ENCODE data around the gene C6orf89.

The C6orf89 gene

GRCh38 chr6:36970892-36971842 is 85.4 kb downstream of the C6orf89 start:
- no peak for DNase-seq

- no peak for DNase-seq
Observed at GRCh38 chr6:36971921-36972673, 86.3 kb downstream of the C6orf89 start.

- no peak for DNase-seq
Observed at GRCh38 chr6:36973190-36973589, 87.4 kb downstream of the C6orf89 start.

- DNase-seq: no peak
Observed at GRCh38 chr6:36973647-36974046, 87.9 kb downstream of the C6orf89 start.

- no peak for DNase-seq
Observed at GRCh38 chr6:36975231-36976006, 89.7 kb downstream of the C6orf89 start.

DNA sequence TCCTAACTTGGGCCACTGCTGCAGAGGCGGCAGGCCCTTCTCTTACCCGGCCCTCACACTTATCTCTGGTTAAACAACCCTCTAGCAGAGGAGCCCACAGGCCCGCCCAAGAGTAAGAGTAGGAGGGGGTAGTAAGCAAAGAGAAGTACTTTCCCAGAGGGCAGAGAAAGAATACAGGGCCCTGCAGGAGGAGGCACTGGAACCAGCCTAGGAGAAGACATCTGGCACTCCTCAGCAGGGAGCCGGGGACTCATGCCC is 90.2 kb downstream of the C6orf89 start:
- DNase-seq: no peak

GRCh38 chr6:36976509-36976908 is 90.8 kb downstream of the C6orf89 start:
- no peak for DNase-seq

GRCh38 chr6:36976931-36977330 is 91.2 kb downstream of the C6orf89 start:
- no peak for DNase-seq

DNA sequence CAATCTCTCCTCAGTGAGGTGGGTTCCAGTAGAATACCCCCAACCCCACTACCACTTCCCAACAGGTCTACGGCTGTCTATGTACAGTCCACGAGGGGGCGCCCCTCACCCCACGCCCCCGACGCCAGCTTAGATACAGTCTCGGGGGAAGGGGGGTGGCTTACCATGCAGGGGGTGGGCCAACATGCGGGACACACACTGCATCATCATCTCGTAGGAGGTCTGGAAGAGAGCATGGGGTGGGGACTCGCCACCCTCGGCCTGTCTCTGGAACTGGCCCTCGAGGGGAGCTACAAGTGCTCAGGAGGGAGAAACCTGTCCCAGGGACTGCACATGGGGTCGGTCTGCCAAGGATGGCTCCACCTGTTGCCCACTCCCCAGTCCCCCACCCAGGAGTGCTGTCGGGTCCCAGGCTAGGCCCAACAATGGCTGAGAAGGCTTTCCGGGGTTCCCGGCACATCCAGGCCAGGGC is 91.8 kb downstream of the C6orf89 start:
- DNase-seq: no peak

Data from activated CD4-positive, CD25-positive, alpha-beta regulatory T cell (primary cell).